Measurements from ENCODE around the gene PRDM10.

GRCh38 chr11:130042093-130042591 lies 39.5 kb upstream of the PRDM10 start:
- TF ChIP-seq POLR2A (IDR thresholded peaks at IDR 0.05; ENCODE audit: low read length), result no peak
- no peak for TF ChIP-seq GATA1 (IDR thresholded peaks at IDR 0.05; ENCODE audit: low read depth, low read length)

Measured in erythroblast (primary cell).